ENCODE data around the gene LDLRAP1. TPM values are rescaled to one million over a fixed set of nuclear protein-coding genes. Genes with fewer than 3 reads are reported as not detected.

The LDLRAP1 gene
- total and polyA plus RNA-seq, 2 donors (not counting 1 experiment from before 2014, with no cell fraction given), result 22.7 to 24.3 TPM

DNA sequence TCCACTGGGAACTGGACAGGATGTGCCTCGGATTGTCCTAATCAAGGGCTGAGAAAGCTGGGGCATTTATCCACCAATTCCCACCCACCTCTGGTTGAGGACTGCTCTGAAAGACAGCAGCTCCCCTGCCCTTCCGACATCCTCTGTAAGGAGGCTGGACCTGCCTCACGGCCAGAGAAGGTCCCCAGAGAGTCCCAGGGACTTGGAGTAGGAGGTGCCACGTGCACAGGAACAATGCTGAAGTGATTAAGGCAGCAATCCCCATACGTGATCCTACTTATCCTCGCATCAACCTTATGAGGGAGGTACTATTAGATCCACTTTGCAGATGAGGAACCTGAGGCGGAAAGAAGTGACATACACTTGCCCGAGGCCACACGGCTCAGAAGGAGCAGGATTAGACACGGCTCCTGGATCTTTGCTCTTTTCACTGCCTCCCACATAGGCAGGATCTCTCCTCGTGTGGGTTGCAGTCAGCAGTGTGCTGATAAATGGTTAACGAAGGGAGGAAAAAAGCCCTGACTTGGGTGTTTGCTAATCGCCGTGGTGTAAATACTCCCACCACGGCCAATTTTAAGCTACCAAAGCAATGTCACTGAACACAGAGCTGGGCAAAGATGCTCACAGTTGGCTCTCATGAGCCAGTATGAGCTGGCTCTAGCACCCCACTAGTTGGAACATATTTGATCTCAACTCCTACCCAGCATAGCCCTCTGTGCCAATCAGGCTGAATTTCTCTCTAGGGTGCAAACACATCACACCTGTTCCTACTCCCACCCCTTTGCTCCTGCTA is 18.6 kb upstream of the LDLRAP1 start:
- 94% methylated on average over 12 of the region's 15 CpGs for WGBS (ENCODE audit: insufficient coverage)
- H3K9ac ChIP-seq (ENCODE audit: low read length), result no peak overlapping the region
- H3K4me1 Mint-ChIP-seq, result no peaks in the 10 kb centered on the region
- ChIA-PET CTCF (interaction anchor here (6.7 kb wide), 1 partner anchor 285 kb away, joined by 49 read pairs; no protein-coding TSS in a partner anchor), POLR2A (no interaction called here)
- H3K9me3 ChIP-seq (ENCODE audit: control extremely low read depth in 1 of 3, control insufficient read depth in 2 of 3, insufficient read depth in 1 of 3, low read length in 2 of 3), result no peaks in the 10 kb centered on the region
- no peaks in the 10 kb centered on the region for H3K4me1 ChIP-seq (ENCODE audit: control insufficient read depth in 2 of 2, insufficient read depth in 2 of 2, low read length in 2 of 2)
- ATAC-seq (ENCODE audit: low read depth), result no peak
- no peaks in the 10 kb centered on the region for H3K36me3 ChIP-seq (replicated peaks in 1 of 2; ENCODE audit: control extremely low read depth in 1 of 2, control insufficient read depth in 1 of 2, extremely low read depth in 1 of 2, insufficient read depth in 2 of 2, low read length in 1 of 2)
- intact Hi-C loops (cut with micrococcal nuclease), result no loop called here
- H3K27ac Mint-ChIP-seq, result no peak overlapping the region
- TF ChIP-seq, protein P1, sequence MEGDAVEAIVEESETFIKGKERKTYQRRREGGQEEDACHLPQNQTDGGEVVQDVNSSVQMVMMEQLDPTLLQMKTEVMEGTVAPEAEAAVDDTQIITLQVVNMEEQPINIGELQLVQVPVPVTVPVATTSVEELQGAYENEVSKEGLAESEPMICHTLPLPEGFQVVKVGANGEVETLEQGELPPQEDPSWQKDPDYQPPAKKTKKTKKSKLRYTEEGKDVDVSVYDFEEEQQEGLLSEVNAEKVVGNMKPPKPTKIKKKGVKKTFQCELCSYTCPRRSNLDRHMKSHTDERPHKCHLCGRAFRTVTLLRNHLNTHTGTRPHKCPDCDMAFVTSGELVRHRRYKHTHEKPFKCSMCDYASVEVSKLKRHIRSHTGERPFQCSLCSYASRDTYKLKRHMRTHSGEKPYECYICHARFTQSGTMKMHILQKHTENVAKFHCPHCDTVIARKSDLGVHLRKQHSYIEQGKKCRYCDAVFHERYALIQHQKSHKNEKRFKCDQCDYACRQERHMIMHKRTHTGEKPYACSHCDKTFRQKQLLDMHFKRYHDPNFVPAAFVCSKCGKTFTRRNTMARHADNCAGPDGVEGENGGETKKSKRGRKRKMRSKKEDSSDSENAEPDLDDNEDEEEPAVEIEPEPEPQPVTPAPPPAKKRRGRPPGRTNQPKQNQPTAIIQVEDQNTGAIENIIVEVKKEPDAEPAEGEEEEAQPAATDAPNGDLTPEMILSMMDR (IDR thresholded peaks at IDR 0.05), result no peak
- TF ChIP-seq EZH2 (IDR thresholded peaks at IDR 0.05; ENCODE audit: borderline replicate concordance, insufficient read depth, low read depth, low read length, poor library complexity, severe bottlenecking), result no peak
- no peaks in the 10 kb centered on the region for H4K20me1 ChIP-seq (ENCODE audit: control insufficient read depth, insufficient read depth, low read length, poor library complexity, severe bottlenecking)
- DNase-seq, result no peak
- H3K27me3 ChIP-seq (replicated peaks in 1 of 4; ENCODE audit: control extremely low read depth in 1 of 4, control insufficient read depth in 3 of 4, insufficient read depth in 4 of 4, low read length in 3 of 4), result peaks cover 0 to 9% (median 0%) of the 10 kb centered on the region in 4 experiments
- no peak overlapping the region for H3K4me3 Mint-ChIP-seq
- no peaks in the 10 kb centered on the region for H3K9me3 Mint-ChIP-seq (ENCODE audit: insufficient read depth)
- no peak overlapping the region for H2AFZ ChIP-seq (ENCODE audit: insufficient read depth, low read depth, low read length, poor library complexity, severe bottlenecking)
- H3K27me3 Mint-ChIP-seq, result peaks cover 14% of the 10 kb centered on the region
- no peak overlapping the region for H3K4me3 ChIP-seq (ENCODE audit: control extremely low read depth in 1 of 5, extremely low read depth in 1 of 5, insufficient read depth in 1 of 5, low read depth in 2 of 5, low read length in 4 of 5)
- no peaks in the 10 kb centered on the region for H3K79me2 ChIP-seq (ENCODE audit: control insufficient read depth, insufficient read depth, low read length)
- no peak overlapping the region for H3K27ac ChIP-seq (ENCODE audit: low read length in 2 of 2)
- no peak overlapping the region for H3K4me2 ChIP-seq (replicated peaks; ENCODE audit: low read depth, low read length, poor library complexity, severe bottlenecking)

DNA sequence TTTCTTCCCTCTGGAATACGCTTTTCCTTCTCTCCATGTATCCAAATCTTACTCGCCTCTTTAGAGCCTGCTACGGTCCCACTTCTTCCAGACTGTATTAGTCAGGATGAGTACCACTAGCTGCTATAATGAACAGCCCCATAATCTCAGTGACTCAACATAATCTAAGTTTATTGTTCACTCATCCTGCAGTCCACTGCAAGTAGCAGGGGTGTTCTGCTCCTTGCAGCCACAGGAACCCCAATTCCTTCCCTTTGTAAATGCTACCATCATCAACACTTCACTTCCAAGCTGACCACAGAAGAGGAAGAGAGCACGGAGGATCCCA is 18.1 kb upstream of the LDLRAP1 start:
- intact Hi-C loops (cut with micrococcal nuclease), result no loop called here

More for the DNA sequence above, 18.1 kb upstream of the LDLRAP1 start:
- CTCF ChIA-PET, result no interaction called here
- H3K4me1 ChIP-seq (ENCODE audit: control insufficient read depth in 2 of 2, insufficient read depth in 2 of 2, low read length in 2 of 2), result no peaks in the 10 kb centered on the region
- no peaks in the 10 kb centered on the region for H3K9me3 ChIP-seq (ENCODE audit: control extremely low read depth in 1 of 3, control insufficient read depth in 2 of 3, insufficient read depth in 1 of 3, low read length in 2 of 3)
- Mint-ChIP-seq H3K27ac (no peak overlapping the region), H3K27me3 (peaks cover 14% of the 10 kb centered on the region), H3K9me3 (ENCODE audit: insufficient read depth) (no peaks in the 10 kb centered on the region), H3K4me3 (no peak overlapping the region), H3K4me1 (no peaks in the 10 kb centered on the region)
- DNase-seq (no peak), ATAC-seq (ENCODE audit: low read depth) (no peak)
- TF ChIP-seq EZH2 (IDR thresholded peaks at IDR 0.05; ENCODE audit: borderline replicate concordance, insufficient read depth, low read depth, low read length, poor library complexity, severe bottlenecking), result no peak
- TF ChIP-seq, protein P1 (IDR thresholded peaks at IDR 0.05), result no peak
- H3K4me3 ChIP-seq (ENCODE audit: control extremely low read depth in 1 of 5, extremely low read depth in 1 of 5, insufficient read depth in 1 of 5, low read depth in 2 of 5, low read length in 4 of 5), result no peak overlapping the region
- POLR2A ChIA-PET, result no interaction called here
- H3K4me2 ChIP-seq (replicated peaks; ENCODE audit: low read depth, low read length, poor library complexity, severe bottlenecking), result no peak overlapping the region
- 97% methylated on average over 3 of the region's 4 CpGs for WGBS (ENCODE audit: insufficient coverage)
- no peak overlapping the region for H3K9ac ChIP-seq (ENCODE audit: low read length)
- no peak overlapping the region for H2AFZ ChIP-seq (ENCODE audit: insufficient read depth, low read depth, low read length, poor library complexity, severe bottlenecking)
- no peaks in the 10 kb centered on the region for H3K36me3 ChIP-seq (replicated peaks in 1 of 2; ENCODE audit: control extremely low read depth in 1 of 2, control insufficient read depth in 1 of 2, extremely low read depth in 1 of 2, insufficient read depth in 2 of 2, low read length in 1 of 2)
- H3K27me3 ChIP-seq (replicated peaks in 1 of 4; ENCODE audit: control extremely low read depth in 1 of 4, control insufficient read depth in 3 of 4, insufficient read depth in 4 of 4, low read length in 3 of 4), result peaks cover 0 to 9% (median 0%) of the 10 kb centered on the region in 4 experiments
- no peaks in the 10 kb centered on the region for H3K79me2 ChIP-seq (ENCODE audit: control insufficient read depth, insufficient read depth, low read length)
- no peak overlapping the region for H3K27ac ChIP-seq (ENCODE audit: low read length in 2 of 2)
- H4K20me1 ChIP-seq (ENCODE audit: control insufficient read depth, insufficient read depth, low read length, poor library complexity, severe bottlenecking), result no peaks in the 10 kb centered on the region

All from B cell (primary cell).